D721Med (cell line): ENCODE data around the gene AFAP1L2.

ENCODE experiments used
- DNase-seq: peaks from one replicate; pipeline ENCODE4 v3.0.0; 2011; ENCODE audit warnings: low spot score; ENCODE audit not compliant: insufficient read length
- FAIRE-seq: peaks from 2 replicates; lab custom pipeline; 2011; peaks lifted over from hg19 to GRCh38; lab: Jason Lieb, UNC
- CTCF ChIP-seq: IDR thresholded peaks from 2 replicates; pipeline ENCODE4 v1.5.1; 2012; ENCODE audit warnings: mild to moderate bottlenecking, control low read depth; ENCODE audit not compliant: insufficient read depth; ENCODE audit errors: missing control alignments

Gene AFAP1L2

DNA sequence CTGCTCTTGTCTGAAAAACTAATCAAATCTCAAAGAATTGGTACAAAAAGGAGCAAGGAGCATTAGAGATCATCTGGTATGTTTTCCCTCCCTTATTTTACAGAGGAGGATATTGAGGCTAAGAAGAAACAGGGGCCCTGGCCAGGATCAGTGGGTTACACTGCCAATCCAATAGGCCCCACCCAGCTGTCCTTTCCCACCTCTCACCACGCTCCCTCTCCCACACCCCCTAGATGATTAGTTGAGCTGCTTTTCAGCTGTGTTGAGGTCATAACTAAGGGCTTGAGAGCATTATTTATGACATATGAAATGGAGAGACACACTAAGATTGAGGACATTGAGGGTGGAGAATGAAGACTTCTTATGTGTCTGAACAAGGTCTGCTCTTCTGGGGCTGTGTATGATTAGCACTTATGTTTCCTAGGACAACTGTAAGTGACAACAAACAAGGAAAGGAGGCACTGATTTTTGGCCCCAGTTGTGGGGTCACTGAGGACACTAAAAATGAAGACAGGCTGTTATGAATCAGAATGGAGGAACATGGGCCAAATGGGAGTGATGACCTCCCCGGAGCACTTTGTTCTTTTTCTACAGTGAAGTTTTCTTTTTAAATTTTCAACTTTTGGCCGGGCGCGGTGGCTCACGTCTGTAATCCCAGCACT, 138.8 kb downstream of the AFAP1L2 start:
- no peak for FAIRE-seq
- no peak for DNase-seq

GRCh38 chr10:114262496-114262895, 141.8 kb downstream of the AFAP1L2 start:
- DNase-seq (no peak), FAIRE-seq (no peak)
- TF ChIP-seq CTCF, result no peak

More for the DNA sequence above, 138.8 kb downstream of the AFAP1L2 start:
- no peak for TF ChIP-seq CTCF

- no peak for TF ChIP-seq CTCF
- DNase-seq, result no peak
- FAIRE-seq, result no peak
Measured at GRCh38 chr10:114261076-114261475, 143.2 kb downstream of the AFAP1L2 start.

GRCh38 chr10:114260366-114260765, 143.9 kb downstream of the AFAP1L2 start:
- no peak for FAIRE-seq
- DNase-seq, result no peak
- TF ChIP-seq CTCF, result no peak

DNA sequence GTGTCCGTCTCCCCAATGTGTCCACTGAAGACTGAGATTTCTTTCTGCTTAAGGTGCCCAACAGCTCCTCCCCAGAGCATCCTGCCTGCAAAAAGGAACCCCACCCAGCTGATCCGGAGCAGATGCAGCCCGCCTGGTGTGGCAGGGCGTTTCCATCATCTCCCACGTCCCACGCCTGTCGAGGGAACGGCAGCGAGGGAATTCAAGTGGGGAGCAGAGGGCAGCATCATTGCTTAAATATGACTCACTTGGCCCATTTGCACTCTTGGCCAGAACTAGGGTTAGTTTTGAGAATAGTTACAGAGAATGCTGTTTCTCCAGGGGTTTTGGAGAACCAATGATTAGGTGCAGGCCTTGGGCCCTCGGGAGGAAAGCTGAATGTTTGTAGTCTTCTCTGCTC, 144.5 kb downstream of the AFAP1L2 start:
- DNase-seq, result no peak
- TF ChIP-seq CTCF, result no peak
- FAIRE-seq, result no peak

DNA sequence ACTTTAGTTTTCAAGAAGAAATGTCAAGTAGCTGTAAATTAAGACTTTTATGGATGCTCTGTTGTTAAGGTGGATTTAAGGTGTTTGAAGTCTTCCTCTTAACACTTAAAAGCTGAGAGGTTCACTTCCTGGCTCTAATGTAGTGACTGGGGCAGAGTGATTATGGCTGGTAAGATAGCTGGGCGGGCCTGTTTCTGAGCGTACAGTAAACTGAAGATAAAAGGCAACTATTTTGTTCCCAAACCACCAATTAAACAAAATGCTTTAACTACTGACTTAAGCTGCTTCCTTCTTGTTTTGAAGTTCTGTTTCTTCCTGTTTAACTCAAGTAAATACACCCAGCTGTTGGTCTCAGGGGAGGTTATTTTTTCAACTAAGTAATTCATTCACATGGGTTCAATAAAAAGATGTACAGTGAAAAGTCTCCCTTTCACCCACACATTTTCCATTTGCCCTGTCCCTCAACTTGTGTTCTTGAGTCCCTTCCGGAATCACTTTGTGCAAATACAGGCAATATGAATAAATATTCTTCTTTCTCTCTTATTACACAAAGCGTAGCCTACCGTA, 145.9 kb downstream of the AFAP1L2 start:
- TF ChIP-seq CTCF, result no peak
- FAIRE-seq (no peak), DNase-seq (no peak)

DNA sequence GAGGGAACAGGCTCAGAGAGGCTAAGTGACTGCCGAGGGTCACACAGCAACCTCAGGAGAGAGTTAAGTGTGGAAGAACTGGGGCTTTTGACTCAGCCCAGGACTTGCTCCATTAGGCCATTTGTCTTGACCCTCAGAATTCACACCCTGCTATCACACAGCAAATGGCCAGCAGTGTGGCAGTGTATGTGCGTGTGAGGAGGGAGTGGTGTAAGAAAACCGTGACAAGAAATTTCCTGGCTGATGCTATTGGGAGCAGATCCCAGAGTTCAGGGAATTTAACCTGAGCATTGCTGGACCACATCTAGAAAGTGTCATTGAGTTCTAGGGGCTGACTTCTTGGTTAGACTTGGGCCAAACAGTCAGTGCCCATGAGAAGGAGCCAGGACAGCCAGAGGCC, 146.8 kb downstream of the AFAP1L2 start:
- FAIRE-seq (no peak), DNase-seq (no peak)
- TF ChIP-seq CTCF, result no peak
